GM10847 (cell line): ENCODE data around the gene ST6GALNAC2.

ENCODE experiments used
- POLR2A ChIP-seq: IDR thresholded peaks from 2 replicates; pipeline ENCODE4 v1.6.1; 2011; ENCODE audit not compliant: insufficient read length; ENCODE audit errors: extremely low read depth

Gene ST6GALNAC2

DNA sequence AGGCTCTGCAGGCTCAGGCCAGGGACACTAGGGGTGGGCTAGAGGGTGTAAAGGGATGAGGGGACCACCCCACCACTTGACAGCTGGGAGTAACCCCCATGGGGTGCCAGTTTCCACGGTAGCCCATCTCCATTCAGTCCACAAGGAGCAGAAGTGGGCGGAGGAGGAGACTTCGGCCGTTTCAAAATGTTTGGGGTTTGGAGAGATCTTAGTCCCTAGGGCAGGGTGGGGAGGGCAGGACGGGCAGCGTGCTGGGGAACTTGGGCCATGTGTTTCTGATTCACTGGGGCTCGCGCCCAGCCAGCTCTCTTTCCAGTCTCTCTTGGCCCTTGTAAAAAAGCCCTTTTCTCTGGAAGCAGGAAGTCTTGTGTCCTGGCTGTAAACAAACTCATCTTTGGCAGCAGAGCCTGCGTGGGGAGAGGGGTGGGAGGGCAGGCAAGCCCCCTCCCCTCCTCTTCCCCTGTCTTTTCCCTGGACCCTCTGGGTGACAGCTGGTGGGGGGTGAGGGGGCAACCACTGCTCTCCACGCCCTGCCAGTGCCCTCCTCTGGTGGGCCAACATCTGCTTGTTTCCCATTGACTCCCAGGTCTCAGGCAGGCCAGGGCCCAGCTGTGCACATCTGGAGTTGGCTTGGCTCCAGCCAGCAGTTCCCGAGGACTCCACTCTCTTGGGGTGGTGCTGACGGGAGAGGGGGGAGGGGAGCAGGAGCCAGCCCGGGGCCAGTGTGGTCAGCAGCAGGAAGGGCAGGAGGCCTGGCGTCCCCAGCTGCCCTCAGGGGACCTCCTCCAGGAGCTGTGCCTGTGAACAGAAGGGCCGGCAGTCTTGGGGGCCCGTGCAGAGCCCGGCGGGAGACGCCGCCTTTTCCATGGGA, 56.2 kb downstream of the ST6GALNAC2 start:
- no peak for TF ChIP-seq POLR2A

DNA sequence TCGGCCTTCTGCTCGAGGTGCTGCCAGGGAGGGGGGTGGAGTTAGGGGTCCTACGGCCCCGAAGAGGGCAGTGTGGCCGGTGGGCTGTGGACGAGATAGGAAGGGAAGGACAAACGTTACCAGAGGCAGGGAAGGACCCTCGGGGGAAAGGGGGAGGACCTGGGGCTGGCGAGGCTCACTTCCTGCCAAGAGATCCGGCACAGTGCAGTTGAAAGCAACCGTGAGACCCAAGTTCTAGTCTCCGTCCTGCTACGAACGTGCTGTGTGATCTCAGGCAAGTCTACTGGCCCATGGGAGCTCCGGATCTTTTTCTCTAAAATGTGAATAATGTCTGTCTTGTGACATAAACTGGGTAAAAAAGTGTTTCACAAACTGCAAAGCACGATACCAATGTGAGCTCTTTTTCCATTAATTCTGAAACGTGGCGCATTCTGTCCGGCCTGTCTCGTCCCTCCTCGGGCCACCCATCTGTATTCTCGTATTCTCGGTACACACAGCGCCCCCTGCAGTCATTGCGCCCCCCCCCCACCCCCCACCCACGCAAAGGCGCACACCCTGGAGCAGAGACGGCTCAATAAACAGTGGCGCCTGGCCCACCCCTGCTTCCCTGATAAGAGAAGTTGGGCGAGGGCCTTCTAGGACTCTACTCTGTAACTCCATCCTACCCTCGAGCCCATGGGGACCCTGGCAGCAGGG, 57.0 kb downstream of the ST6GALNAC2 start:
- no peak for TF ChIP-seq POLR2A

DNA sequence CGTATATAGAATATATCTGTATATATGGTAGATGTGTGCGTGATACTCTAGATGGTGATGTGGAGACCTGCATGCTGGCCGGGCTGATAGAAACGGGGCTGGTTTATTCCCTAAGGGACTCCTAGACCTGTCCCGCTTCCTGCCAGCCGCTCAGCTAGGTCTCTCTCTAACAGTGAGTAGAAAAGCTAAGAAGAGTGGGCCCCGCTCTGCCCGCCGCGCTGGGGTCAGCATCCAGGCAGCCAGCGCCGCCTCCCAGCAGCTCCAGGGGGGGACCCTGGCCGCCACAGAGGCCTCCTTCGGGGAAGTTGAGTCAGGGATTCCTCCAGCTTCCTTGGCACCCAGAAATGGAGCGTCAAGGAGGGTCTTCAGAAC, 57.5 kb downstream of the ST6GALNAC2 start:
- no peak for TF ChIP-seq POLR2A

DNA sequence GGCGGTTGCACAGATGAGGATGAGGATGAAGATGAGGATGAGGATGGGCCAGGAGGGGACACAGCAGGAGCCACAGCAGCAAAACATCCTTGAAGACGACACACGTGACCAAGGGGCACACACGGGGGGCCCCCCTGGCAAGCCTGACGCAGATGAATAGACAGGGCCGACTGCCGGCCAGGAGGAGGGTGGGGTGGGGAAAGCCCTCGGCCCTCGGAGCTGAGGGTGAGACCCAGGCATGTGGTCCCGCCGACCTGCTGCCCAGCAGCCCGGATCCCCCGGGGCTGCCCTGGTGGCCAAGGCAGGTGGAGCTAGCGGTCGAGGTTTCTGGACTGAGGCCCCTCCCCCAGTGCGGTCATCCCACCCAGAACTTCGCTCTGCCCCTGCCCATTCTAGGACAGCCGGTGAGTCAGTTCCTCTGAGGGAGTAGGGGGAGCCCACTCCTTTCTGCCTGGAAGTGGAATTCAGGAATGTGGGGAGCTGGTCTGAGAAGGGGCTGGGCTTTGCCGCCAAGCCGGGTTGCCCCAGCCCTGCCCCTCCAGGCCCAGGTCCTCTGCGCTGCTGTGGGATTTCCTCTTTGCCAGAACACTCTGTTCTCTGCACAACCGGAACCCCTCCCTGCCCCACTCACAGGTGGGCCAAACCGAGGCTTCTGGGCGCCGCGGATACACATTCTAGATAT, 58.1 kb downstream of the ST6GALNAC2 start:
- TF ChIP-seq POLR2A: no peak

DNA sequence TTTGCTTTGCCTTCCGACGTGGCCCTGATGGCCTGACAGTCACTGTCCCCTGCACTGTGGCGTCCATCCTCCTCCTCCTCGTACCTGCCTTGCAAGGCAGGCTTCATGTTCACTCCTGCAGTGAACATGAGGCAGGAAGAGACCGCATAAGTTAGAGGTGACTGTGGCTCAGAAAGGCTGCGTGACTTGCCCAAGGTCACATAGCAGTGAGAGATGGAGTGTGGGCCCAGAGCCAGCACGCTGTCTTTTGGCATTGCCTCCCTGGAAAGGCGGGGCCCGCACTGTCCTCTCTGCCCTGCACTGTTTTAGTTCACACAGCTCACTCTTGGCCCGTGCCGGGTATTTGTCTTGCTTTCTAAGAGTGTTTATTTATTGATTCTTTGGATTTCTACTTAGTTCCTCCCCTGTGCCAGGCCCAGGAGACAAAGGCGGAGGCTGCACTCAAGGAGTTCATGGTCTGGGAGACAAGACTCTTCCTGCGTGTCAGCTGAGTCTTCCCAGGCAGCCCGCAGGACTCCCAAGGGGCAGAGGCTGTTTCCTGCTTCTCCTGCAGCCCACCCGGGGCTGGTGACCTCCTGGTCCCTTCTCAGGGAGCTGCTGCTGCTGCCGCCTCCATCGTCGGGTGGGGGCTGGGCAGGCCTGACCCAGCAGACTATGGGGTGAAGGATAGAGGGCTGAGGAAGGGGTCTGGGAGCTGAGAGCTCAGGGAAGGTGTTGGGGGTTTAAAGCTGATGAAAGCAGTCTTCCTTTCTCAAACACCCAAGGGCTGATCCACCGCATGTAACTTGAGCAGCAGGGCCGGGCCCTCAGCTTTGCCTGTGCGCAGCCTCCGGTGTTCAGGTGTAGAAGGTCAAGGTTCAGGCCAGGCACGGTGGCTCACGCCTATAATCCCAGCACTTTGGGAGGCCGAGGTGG, 60.8 kb downstream of the ST6GALNAC2 start:
- TF ChIP-seq POLR2A: no peak

DNA sequence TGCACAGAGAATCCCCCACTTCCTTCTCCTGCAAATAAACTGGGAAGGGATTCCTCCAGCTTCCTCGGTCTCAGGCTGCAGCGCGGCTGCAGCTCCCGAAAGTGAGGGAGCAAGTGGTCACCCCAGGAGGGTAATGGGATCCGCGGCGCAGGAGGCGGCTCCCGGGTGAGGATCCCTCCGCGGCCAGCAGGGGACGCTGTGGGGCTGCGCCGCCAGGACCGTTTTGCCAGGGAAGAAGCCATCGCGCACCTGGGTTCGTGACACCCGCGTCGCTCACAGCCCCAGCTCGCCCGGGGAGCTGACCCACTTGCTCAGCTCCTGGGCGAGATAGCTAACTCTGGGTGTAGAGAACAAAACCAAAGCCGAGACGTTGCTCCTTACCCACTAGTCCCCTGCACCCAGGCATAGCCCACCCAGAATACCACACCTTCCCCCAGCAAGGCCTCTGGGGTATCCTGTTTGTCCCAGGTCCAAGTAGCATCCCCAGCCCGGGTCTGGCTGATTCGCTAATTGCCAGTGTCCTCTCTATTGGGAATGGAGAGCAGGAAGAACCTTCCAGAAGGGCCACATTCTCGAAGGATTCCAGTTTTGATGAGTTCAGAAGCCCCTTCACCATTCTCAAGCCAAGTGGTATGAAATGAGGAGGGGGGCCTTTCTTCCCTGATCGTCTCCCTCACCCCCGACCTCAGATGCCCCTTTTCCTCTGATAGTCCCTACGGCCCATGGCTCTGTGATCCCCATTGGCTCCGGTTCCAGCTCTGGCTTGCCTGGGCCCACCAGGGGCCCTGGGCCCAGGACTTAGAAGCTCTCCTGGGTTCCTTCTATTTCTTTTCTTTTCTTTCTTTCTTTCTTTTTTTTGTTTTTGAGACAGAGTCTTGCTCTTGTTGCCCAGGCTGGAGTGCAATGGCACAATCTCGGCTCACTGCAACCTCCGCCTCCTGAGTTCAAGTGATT, 62.3 kb downstream of the ST6GALNAC2 start:
- TF ChIP-seq POLR2A: no peak

DNA sequence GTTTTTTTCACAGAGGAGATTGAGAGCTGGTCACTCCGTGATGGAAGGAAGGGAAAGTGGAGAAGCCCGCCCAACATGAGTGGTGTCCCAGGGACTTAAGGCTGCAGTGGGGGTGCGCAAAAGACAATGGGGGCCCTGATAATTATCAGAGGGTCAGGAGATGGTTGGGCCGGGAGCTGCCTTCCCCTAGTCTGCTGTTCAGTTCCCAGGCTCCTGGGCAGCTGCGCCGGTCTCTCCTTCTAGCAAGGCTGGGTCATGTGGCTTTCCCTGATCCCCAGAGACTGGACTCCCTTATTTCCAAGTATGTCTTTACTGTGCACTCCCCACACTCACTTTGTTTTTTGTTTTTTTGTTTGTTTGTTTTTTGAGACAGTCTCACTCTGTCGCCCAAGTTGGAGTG, 64.4 kb downstream of the ST6GALNAC2 start:
- TF ChIP-seq POLR2A: no peak

DNA sequence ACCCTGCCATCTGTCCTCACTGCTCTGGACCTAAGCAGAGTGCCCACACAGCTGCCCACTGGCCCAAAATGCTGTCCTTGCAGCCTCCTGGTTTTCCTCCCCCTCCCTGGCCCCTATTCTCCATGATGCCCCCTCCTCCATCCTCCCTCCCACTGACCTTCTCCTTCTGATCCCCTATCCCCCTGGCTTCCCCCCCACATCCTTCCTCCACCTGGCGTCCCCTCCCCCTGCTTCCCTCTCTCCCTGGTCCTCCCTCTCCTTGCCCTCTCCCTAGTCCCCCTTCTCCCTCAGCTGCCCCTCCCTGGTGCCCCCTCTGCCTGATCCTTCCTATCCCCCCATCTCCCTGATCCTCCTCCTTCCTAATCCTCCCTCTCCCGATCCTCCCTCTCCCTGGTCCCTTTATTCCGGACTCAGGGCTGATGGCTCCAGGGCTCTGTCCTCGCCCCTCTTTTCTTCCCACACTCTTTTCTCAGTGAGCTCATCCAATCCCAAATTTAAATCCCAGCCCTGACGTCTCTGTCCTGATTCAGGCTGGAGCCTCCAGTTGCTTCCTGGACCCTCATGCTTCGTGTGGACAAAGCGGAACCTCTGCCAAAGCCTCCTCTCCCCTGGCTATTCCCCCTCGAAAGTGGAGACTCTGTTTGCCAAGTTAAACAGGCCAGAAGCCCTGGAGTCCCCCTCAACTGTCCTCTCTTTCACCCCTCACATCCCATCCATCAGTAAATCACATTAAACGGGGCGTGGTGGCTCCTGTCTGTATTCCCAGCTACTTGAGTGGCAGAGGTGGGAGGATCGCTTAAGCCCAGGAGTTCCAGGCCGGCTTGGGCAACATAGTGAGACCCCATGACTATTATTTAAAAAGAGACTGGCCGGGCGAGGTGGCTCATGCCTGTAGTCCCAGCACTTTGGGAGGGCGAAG, 66.4 kb downstream of the ST6GALNAC2 start:
- TF ChIP-seq POLR2A: no peak

DNA sequence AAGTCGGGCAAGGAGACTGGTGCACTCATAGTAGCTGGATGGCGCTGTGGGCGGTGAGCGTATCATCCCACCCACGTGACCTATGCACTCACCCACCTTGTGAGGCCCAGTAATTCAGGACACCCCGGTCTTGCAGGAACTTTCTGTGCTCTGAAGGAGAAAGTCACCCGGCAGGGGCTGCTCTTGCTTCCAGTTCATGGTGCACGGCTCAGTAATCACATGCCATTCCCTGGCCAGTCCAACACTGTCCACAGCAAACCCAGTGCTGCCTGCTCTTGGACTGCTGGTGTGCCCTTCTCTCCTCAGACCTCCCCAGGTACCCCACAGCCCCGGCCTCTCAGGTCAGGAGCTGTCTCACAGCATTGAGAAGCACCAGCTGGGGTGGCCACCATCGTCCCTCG, 68.0 kb downstream of the ST6GALNAC2 start:
- TF ChIP-seq POLR2A: no peak
